ENCODE data around the gene EPN3.

The EPN3 gene

DNA sequence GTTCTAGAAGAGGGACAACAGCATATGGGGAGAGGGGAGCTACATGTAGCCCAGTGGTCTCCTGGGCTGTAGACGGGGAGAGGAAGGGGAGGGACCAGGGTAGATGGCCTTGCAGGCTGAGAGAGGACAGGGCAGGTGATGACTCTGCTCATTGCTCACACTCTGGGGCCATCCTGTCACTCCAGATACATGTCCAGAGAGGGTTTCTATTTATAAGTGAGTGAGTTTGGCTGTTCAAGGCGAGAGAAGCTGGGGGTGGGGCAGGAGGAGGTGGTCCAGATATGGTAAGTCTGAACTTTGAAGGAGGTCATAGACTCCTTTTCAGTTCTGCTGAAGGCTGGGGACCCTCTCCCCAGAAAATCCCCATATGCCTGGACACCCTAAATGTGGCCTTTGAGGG, 50.2 kb downstream of the EPN3 start:
- Histone ChIP-seq H2BK15ac (ENCODE audit: low read length) (no peak overlapping the region), H3K9me3 (replicated peaks in 1 of 2; ENCODE audit: control insufficient read depth in 2 of 2, insufficient read depth in 1 of 2, low read depth in 1 of 2, low read length in 2 of 2) (no peaks in the 10 kb centered on the region), H3K4ac (ENCODE audit: low read length) (no peak overlapping the region), H3K36me3 (replicated peaks in 1 of 2; ENCODE audit: control insufficient read depth in 2 of 2, insufficient read depth in 2 of 2, low read length in 2 of 2) (peaks cover 0 to 2% of the 10 kb centered on the region in 2 donors), H2BK5ac (ENCODE audit: low read length) (no peak overlapping the region), H4K91ac (ENCODE audit: low read depth, low read length, poor library complexity) (no peak overlapping the region), H2AFZ (ENCODE audit: low read length) (no peak overlapping the region), H3K18ac (ENCODE audit: low read length) (no peak overlapping the region), H3K23ac (ENCODE audit: low read depth, low read length, poor library complexity) (no peak overlapping the region), H3K4me1 (ENCODE audit: control insufficient read depth in 2 of 2, insufficient read depth in 1 of 2, low read depth in 1 of 2, low read length in 2 of 2) (peaks cover 13 to 27% of the 10 kb centered on the region in 2 donors), H4K8ac (ENCODE audit: low read depth, low read length) (no peak overlapping the region), H3K4me2 (ENCODE audit: insufficient read depth, low read length, poor library complexity, severe bottlenecking) (no peak overlapping the region), H3K27ac (replicated peaks; ENCODE audit: low read length) (no peak overlapping the region), H3K27me3 (ENCODE audit: control insufficient read depth in 3 of 3, insufficient read depth in 3 of 3, low read depth in 1 of 3, low read length in 3 of 3) (no peaks in the 10 kb centered on the region), H3K79me1 (ENCODE audit: low read depth, low read length) (no peaks in the 10 kb centered on the region), H2BK120ac (ENCODE audit: low read depth, low read length) (no peak overlapping the region), H2AK5ac (ENCODE audit: low read depth, low read length) (peak overlapping the region; percentile 69), H3K4me3 (ENCODE audit: low read length in 2 of 2) (no peak overlapping the region), H2BK12ac (ENCODE audit: low read length) (no peak overlapping the region), H3K14ac (ENCODE audit: low read length) (no peak overlapping the region), H3K9ac (ENCODE audit: low read depth, low read length, poor library complexity) (no peak overlapping the region)
- no peak for DNase-seq (ENCODE audit: low spot score)
- no CpG with 5 or more reads among the region's 2 CpGs for WGBS, 2 donors (ENCODE audit: extremely low coverage in 2 of 2, insufficient read length in 2 of 2, insufficient replicate concordance in 1 of 2)

DNA sequence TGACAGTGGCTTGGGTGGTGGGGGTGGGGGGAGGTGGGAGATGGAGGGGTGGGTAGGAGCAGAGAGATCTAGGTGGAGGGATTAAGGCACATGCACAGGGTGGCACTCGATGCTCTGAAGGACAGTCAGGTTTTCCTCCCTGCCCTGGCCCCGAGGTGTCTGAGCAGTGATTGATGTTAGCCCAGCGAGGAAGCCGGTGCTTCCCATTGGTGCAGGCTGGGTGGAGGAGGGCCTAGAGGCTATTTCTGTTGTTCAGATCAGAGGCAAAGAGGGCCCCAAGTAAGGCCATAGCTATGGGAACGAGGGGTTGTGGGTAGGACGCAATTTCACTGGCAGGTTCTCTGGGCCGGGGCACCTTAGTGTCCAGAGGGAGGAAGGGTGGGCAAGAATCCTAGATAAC, 51.1 kb downstream of the EPN3 start:
- H2AFZ ChIP-seq (ENCODE audit: low read length), result no peak overlapping the region
- no peak overlapping the region for H4K91ac ChIP-seq (ENCODE audit: low read depth, low read length, poor library complexity)
- H3K27ac ChIP-seq (replicated peaks; ENCODE audit: low read length), result no peak overlapping the region
- H3K9me3 ChIP-seq (replicated peaks in 1 of 2; ENCODE audit: control insufficient read depth in 2 of 2, insufficient read depth in 1 of 2, low read depth in 1 of 2, low read length in 2 of 2), result no peaks in the 10 kb centered on the region
- no peak overlapping the region for H3K14ac ChIP-seq (ENCODE audit: low read length)
- no peak overlapping the region for H2BK12ac ChIP-seq (ENCODE audit: low read length)
- H3K79me1 ChIP-seq (ENCODE audit: low read depth, low read length), result no peaks in the 10 kb centered on the region
- H3K18ac ChIP-seq (ENCODE audit: low read length), result no peak overlapping the region
- no peak overlapping the region for H3K4me2 ChIP-seq (ENCODE audit: insufficient read depth, low read length, poor library complexity, severe bottlenecking)
- H2BK5ac ChIP-seq (ENCODE audit: low read length), result no peak overlapping the region
- H2BK15ac ChIP-seq (ENCODE audit: low read length), result no peak overlapping the region
- peaks cover 13 to 27% of the 10 kb centered on the region in 2 donors for H3K4me1 ChIP-seq (ENCODE audit: control insufficient read depth in 2 of 2, insufficient read depth in 1 of 2, low read depth in 1 of 2, low read length in 2 of 2)
- no peak overlapping the region for H3K4me3 ChIP-seq (ENCODE audit: low read length in 2 of 2)
- no peak overlapping the region for H2BK120ac ChIP-seq (ENCODE audit: low read depth, low read length)
- no peak overlapping the region for H3K23ac ChIP-seq (ENCODE audit: low read depth, low read length, poor library complexity)
- peaks cover 0 to under 1% of the 10 kb centered on the region in 2 donors for H3K36me3 ChIP-seq (replicated peaks in 1 of 2; ENCODE audit: control insufficient read depth in 2 of 2, insufficient read depth in 2 of 2, low read length in 2 of 2)
- no CpG with 5 or more reads among the region's 7 CpGs for WGBS, 2 donors (ENCODE audit: extremely low coverage in 2 of 2, insufficient read length in 2 of 2, insufficient replicate concordance in 1 of 2)
- no peaks in the 10 kb centered on the region for H3K27me3 ChIP-seq (ENCODE audit: control insufficient read depth in 3 of 3, insufficient read depth in 3 of 3, low read depth in 1 of 3, low read length in 3 of 3)
- H2AK5ac ChIP-seq (ENCODE audit: low read depth, low read length), result no peak overlapping the region
- no peak overlapping the region for H3K9ac ChIP-seq (ENCODE audit: low read depth, low read length, poor library complexity)
- H4K8ac ChIP-seq (ENCODE audit: low read depth, low read length), result no peak overlapping the region
- DNase-seq (ENCODE audit: low spot score), result no peak
- no peak overlapping the region for H3K4ac ChIP-seq (ENCODE audit: low read length)

DNA sequence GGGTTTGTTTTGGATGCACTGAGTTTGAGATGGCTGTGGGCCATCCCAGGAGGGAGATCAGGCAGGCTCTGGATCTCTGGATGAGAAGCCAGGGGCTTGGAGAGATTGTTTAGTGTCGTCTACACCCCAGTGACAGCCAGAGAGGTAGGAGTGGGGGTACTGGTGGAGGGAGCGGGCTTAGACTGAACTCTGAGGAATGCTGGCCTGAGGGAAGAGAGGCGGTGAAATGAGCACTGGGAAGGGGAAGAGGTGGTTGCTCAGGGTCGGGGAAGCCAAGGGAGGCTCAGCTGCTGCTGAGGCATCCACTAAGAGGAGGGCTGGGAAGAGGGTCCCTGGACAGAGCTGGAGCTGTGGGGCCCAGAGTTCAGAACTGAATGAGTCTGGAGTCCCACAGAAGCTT, 51.6 kb downstream of the EPN3 start:
- Histone ChIP-seq H3K9me3 (replicated peaks in 1 of 2; ENCODE audit: control insufficient read depth in 2 of 2, insufficient read depth in 1 of 2, low read depth in 1 of 2, low read length in 2 of 2) (no peaks in the 10 kb centered on the region), H3K4me1 (ENCODE audit: control insufficient read depth in 2 of 2, insufficient read depth in 1 of 2, low read depth in 1 of 2, low read length in 2 of 2) (peaks cover 18 to 24% of the 10 kb centered on the region in 2 donors), H3K9ac (ENCODE audit: low read depth, low read length, poor library complexity) (no peak overlapping the region), H3K4me3 (ENCODE audit: low read length in 2 of 2) (no peak overlapping the region), H3K18ac (ENCODE audit: low read length) (no peak overlapping the region), H4K8ac (ENCODE audit: low read depth, low read length) (no peak overlapping the region), H2AFZ (ENCODE audit: low read length) (no peak overlapping the region), H3K27me3 (ENCODE audit: control insufficient read depth in 3 of 3, insufficient read depth in 3 of 3, low read depth in 1 of 3, low read length in 3 of 3) (no peaks in the 10 kb centered on the region), H3K23ac (ENCODE audit: low read depth, low read length, poor library complexity) (no peak overlapping the region), H3K14ac (ENCODE audit: low read length) (no peak overlapping the region), H3K4me2 (ENCODE audit: insufficient read depth, low read length, poor library complexity, severe bottlenecking) (no peak overlapping the region), H2BK120ac (ENCODE audit: low read depth, low read length) (no peak overlapping the region), H3K4ac (ENCODE audit: low read length) (no peak overlapping the region), H2AK5ac (ENCODE audit: low read depth, low read length) (no peak overlapping the region), H2BK15ac (ENCODE audit: low read length) (no peak overlapping the region), H2BK5ac (ENCODE audit: low read length) (no peak overlapping the region), H3K27ac (replicated peaks; ENCODE audit: low read length) (no peak overlapping the region), H3K79me1 (ENCODE audit: low read depth, low read length) (no peaks in the 10 kb centered on the region), H4K91ac (ENCODE audit: low read depth, low read length, poor library complexity) (no peak overlapping the region), H3K36me3 (replicated peaks in 1 of 2; ENCODE audit: control insufficient read depth in 2 of 2, insufficient read depth in 2 of 2, low read length in 2 of 2) (no peaks in the 10 kb centered on the region), H2BK12ac (ENCODE audit: low read length) (no peak overlapping the region)
- WGBS, 2 donors (ENCODE audit: extremely low coverage in 2 of 2, insufficient read length in 2 of 2, insufficient replicate concordance in 1 of 2), result no CpG with 5 or more reads among the region's 4 CpGs
- DNase-seq (ENCODE audit: low spot score), result no peak

DNA sequence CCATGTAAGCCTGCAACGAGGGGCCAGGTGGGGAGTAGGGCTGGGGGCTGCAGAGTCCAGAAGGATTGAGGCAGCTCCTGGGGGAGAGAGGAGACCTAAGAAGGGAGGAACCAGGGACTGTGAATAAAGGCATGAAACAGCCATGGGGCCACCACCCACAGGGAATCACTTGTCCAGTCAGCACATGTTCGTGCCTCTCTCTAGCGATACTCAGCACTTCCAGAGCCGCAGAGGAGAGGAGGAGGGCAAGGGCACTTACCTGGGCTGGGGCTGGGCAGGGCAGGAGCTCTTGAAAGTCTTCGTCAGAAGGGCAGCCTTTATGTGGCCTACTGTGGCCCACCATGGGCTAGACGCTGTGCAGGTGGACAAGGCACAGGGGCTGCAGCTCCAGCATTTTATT, 52.2 kb downstream of the EPN3 start:
- Histone ChIP-seq H2BK120ac (ENCODE audit: low read depth, low read length) (no peak overlapping the region), H3K36me3 (replicated peaks in 1 of 2; ENCODE audit: control insufficient read depth in 2 of 2, insufficient read depth in 2 of 2, low read length in 2 of 2) (no peaks in the 10 kb centered on the region), H3K4me2 (ENCODE audit: insufficient read depth, low read length, poor library complexity, severe bottlenecking) (no peak overlapping the region), H3K27me3 (ENCODE audit: control insufficient read depth in 3 of 3, insufficient read depth in 3 of 3, low read depth in 1 of 3, low read length in 3 of 3) (no peaks in the 10 kb centered on the region), H4K8ac (ENCODE audit: low read depth, low read length) (no peak overlapping the region), H3K4me1 (ENCODE audit: control insufficient read depth in 2 of 2, insufficient read depth in 1 of 2, low read depth in 1 of 2, low read length in 2 of 2) (peaks cover 18 to 22% of the 10 kb centered on the region in 2 donors), H2BK15ac (ENCODE audit: low read length) (no peak overlapping the region), H3K27ac (replicated peaks; ENCODE audit: low read length) (no peak overlapping the region), H3K18ac (ENCODE audit: low read length) (no peak overlapping the region), H3K14ac (ENCODE audit: low read length) (no peak overlapping the region), H2AK5ac (ENCODE audit: low read depth, low read length) (peak overlapping the region; percentile 49), H4K91ac (ENCODE audit: low read depth, low read length, poor library complexity) (no peak overlapping the region), H2AFZ (ENCODE audit: low read length) (no peak overlapping the region), H3K23ac (ENCODE audit: low read depth, low read length, poor library complexity) (no peak overlapping the region), H3K9me3 (replicated peaks in 1 of 2; ENCODE audit: control insufficient read depth in 2 of 2, insufficient read depth in 1 of 2, low read depth in 1 of 2, low read length in 2 of 2) (no peaks in the 10 kb centered on the region), H3K79me1 (ENCODE audit: low read depth, low read length) (no peaks in the 10 kb centered on the region), H2BK5ac (ENCODE audit: low read length) (no peak overlapping the region), H3K4me3 (ENCODE audit: low read length in 2 of 2) (no peak overlapping the region), H3K9ac (ENCODE audit: low read depth, low read length, poor library complexity) (peak overlapping the region; percentile 7), H2BK12ac (ENCODE audit: low read length) (no peak overlapping the region), H3K4ac (ENCODE audit: low read length) (no peak overlapping the region)
- whole genome bisulfite sequencing, 2 donors (ENCODE audit: extremely low coverage in 2 of 2, insufficient read length in 2 of 2, insufficient replicate concordance in 1 of 2), result no CpG with 5 or more reads among the region's 6 CpGs
- no peak for DNase-seq (ENCODE audit: low spot score)
